Fibroblast of gingiva (primary cell): ENCODE measurements around the gene ELAVL2.

Experiments
- DNase-seq: peaks from one replicate; pipeline ENCODE4 v3.0.0-alpha.2; 2011; ENCODE audit warnings: low read depth

Gene ELAVL2

DNA sequence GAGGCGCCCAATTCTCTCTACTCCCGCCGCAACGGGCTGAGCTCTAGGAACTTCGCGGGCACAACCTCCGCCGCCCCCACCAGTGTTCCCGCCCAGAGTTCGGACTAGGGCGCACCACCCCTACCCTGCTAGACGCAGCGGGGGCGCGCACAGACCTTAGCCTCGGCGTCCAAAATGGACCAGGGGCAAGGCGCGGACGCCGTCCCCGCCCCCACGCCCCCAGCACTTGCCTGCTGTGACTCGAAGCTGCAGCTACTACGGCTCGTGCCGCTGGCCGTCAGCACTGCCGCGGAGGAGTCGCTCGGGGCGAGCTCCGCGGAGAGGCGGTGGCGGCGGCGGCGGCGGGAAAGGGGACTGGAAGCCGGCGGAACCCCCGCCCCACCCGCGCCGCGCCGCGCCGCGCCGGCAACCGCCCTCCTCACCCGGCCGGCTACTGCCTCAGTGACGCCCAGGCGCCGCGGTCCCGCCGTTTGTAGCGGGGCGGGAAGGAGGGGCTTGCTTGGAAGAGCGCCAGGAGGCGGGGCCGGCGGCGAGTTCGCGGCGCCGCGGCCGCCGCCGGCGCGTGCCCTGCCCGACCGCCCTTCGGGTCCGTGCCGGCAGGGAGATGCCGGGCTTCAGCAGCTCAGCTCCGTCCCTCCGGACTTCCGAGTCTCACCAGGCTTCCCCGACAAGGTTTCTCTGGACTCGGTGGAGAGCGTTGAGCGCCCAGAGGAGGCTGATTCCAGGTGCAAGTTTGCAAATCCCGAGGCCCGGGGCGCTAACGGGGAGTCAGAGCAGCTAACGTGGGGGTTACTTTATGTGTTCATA is 4.5 kb downstream of the ELAVL2 start:
- DNase-seq, result no peak

DNA sequence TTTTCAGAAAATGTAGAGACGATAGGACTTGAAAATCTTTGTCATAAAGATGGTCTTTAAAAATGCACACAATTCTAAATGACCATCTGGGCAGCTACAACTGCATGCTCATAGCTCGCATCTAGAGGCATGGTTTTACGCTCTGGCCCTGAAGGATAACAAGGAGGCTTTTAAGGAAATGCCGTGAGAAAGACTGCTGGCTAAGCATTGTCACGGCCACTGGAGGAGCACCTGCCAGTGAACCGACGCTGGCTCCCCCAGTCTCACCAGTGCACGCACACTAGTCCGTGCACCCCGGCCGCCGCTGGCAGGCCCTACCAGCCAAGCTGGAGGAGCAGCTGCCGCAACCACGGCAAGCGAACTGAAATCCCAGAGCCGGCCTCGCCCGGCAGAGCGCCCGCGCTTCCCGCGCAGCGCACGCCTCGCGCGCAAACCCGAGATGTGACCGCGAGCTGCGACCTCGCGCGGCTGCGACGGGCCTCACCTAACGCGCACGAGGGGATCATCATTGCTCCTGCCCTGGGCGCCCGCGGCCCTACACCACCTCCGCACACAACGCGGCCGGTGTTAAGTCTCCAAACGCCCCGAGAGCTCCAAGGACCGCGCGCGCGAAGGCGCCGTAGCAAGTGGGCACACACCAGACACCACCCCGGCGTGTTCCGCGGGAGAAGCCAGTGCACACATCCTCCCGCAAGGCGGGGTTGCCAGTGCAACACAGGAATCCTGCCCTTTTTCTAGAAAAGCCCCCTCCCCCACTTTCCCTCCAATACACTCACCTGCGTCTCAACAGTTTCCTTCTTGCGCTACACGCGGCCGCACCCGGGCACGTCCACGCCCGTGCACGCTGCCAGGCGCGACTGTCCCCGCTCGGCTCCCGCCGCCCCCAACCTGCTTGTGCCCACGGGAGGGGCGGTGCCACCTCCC is 5.3 kb downstream of the ELAVL2 start:
- no peak for DNase-seq

DNA sequence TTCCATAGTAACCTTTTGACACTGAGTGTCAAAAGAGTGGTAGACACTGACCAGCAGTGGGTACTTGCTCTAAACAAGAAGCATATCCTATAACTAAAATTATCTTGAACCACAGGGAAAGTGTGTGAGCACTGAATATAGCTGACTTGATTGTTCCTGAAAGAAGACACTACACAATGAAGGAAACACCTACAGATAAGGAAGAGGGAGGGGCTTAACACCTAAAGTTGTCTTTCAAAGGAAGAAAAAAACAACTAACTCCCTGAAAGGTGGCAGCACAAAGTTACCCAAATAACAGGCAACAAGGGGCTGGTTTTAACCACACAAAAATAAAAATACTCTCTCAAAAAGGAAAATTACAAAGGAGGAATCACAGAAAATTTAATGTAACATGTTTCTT is 6.6 kb downstream of the ELAVL2 start:
- no peak for DNase-seq

DNA sequence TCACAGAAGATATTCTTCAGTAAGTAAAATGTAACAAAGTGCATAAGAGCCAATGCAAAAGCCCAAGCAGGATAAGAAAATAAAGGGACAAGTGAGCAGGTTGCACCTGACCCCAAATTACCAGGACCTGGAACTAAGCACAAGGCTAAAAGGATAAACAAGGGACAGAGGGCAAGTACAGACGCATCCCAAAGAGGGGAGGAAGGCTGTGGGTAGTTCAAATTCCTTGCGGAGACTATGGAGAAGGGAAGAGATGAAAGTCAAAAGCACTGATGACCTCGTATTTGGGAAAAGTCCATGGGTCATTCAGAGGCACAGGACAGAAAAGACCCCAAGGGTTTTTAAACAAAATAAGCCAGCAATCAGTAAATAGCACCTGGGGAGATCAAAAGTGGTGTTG is 11.8 kb downstream of the ELAVL2 start:
- no peak for DNase-seq

- no peak for DNase-seq
These were observed 13.4 kb downstream of the ELAVL2 start for GRCh38 chr9:23812673-23813072.

DNA sequence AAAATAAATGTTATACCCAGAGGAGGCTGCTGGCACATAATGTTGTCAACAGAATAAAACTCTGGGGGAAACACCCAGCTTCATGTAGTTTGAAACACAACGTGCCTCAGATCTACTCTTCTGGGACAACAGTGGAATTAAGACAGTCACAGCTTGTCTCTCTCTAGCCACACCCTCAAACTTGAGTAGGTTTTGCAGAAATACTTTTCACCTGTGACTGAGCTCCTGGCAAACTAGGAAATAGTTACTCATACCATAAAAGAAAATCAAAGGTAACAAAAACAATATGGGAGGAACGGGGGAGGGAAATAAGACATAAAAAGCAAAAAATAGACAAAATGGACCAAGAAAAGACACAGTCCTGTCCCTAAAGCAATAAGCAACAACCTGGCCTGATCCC is 14.4 kb downstream of the ELAVL2 start:
- DNase-seq, result no peak

DNA sequence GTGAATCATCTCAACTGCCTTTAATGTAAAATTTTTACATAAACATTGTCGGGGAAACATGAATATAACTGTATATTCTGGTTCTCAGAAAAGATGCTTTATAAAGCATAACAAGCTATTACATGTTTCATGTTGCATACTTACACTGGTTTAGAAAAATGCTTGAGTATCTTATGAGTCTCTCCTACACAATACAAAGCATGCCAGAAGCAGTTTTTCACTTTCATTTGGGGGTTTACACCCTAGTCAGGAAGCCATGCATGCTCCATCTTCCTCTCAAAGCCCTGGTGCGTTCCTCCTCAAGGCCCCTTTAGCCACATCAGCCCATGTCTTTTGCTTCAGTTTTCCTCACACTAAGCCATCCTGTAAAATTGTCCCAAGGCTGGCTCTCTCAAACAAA is 22.8 kb downstream of the ELAVL2 start:
- no peak for DNase-seq

GRCh38 chr9:23801523-23801922 is 24.5 kb downstream of the ELAVL2 start:
- no peak for DNase-seq

DNA sequence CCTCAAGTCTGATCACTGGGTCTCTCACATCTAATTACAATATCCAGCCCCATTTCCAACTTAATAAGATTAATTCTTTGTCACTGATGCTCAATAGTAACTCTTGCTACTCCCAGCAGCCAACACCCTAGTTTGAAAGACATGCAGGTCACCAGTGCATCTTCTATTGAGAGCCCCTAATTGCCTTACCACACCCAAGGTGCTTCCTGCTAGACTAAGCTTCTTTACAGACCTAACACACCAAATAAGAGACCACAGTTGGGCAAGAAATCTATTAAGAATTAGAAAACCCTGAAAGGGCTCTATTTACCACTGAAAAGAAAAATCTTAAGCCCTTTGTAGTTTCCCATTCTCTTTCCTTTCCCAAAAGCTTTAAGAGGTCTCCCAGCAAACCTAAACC is 26.5 kb downstream of the ELAVL2 start:
- DNase-seq, result no peak

DNA sequence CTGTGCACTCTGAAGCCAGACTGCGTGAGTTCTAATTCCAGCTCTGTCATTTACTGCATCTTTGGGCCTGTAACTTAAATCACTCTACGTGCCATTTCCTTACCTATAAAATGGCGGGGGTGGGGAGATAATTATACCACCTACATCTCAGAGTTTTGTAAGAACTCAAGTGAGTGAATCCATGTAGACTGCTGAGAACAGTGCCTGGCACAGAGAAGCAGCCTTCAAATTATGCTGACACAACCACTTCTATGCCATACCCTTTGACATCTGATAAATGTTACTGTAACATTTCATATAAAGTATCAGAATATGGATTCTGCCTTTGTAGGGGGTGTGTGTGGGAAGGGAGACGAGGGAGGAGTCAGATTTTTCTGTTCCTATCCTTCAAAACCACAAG is 27.7 kb downstream of the ELAVL2 start:
- DNase-seq, result no peak

DNA sequence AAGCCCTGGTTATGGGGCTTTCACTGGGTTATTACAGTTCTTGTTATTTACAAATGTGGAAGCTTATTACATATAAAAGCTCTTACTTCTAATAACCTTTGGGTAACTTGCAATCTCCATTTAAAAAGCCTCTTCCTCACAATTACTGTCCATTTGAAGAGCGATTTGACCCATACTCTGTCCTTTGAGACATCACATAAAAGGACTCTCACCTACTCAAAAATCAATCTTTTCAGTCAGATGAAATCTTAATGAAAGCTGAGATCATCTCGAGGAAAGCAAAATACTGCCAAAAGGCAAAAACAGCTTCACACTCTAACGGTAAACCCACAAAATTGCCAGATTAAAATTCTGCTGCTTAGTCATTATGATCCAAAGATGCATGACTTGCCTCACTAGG is 29.8 kb downstream of the ELAVL2 start:
- no peak for DNase-seq

DNA sequence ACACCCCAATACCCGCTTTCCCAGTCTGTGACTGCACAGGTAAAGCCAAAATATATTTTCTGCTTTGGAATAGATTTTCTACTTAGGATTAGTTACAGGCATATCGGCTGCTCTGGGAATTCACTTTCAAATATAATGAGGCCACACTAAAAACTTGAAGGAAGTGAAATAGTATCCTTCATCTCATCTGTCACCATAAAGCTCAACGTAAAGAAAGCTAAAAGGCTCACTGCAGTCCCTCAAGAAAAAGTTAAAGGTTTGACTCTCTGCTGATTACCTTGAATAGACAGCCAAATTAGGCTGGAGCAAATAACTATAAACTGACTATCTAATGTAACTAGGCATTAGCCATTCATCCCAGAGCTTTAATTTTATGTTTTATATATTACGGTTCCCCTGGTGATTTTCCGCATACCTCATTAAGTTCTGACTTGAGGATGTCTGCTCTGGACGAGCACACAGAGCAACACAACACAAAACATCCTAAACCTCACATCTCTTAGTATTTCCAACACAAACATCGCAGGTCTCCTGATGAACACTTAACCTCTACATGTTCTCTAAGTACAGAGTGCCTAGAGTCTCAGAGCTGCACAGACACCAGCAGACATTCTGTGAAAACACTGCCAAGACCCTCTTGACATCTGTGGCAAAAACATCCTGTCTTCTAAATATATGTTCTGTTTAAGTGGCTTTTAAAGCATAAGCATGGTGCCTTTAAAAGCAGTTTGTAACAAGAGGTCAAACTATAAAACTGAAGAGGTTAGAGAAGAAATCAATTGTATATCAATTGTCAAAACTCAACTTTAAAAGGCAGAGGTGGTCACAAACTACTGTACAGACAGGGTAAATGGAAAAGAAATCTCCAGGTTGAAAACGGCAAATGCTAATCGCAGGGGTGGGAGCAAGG is 35.4 kb downstream of the ELAVL2 start:
- DNase-seq, result no peak

DNA sequence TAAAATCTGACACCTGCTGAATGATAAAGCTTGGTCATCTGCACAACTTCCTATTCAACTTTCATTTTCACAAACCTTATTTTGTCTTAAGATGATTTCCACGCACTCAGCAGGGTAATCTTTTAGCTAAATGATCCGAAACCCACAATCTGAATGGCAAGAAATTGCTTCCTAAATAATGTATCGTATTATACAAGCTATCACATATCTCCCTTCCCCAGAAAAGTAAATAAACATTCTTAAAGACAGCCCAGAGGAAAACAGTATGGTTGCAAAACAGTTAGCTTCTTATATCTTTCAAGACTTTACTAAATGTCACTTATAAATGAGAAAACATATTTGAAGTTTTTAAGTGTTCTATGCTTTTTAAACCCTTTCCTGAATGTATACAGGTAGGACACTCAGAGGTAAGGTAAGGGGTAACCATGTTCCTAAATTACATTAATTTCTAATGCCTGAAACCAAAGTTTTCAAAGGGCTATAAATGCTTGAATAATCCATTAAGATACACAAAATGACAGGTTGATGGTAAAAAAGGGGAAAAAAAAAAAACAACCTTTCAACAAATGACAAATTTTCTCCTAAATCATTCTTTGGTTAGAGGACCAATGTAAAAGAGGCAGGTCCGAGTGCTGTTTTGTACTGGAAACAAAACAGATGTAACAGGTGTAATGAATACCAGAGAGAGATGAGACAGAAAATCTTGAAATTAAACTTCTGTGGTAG is 36.3 kb downstream of the ELAVL2 start:
- DNase-seq, result no peak

DNA sequence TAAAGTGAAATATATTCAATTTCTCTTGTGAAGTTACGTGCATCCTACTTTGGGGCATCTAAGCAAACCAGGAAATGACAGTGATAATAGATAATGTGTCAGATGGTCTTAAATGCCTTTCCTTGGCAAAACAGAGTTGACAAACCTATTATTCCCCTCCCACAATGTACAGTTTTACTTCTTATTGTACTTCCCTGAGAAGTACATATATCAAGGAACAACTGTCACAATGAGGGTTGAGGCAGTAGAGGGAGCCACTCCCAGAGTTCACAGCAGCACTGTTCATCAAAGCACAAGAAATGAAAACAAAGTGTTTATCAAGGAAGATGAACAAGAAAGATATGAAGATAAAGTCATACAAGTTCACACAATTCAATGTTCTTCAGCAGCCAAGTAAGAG is 41.1 kb downstream of the ELAVL2 start:
- no peak for DNase-seq

DNA sequence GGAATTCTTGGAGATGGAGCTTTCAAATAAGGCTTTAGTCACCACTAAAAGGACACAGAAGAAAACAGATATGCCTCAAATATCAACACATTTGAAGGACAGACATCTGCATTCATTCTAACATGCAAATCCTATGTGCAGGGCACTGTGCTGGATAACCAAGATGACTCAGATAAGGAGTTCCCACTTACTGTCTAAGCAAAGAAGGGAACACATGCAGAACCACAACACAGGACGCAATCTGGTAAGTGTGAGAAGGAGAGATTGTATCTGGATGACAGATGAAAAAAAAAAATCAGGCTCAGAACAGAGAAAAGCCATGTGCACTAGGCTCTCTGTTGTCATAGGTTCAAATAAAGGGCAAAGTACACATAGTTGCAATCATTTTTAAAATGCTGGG is 42.5 kb downstream of the ELAVL2 start:
- DNase-seq, result no peak

GRCh38 chr9:23779220-23779619 is 46.8 kb downstream of the ELAVL2 start:
- no peak for DNase-seq

DNA sequence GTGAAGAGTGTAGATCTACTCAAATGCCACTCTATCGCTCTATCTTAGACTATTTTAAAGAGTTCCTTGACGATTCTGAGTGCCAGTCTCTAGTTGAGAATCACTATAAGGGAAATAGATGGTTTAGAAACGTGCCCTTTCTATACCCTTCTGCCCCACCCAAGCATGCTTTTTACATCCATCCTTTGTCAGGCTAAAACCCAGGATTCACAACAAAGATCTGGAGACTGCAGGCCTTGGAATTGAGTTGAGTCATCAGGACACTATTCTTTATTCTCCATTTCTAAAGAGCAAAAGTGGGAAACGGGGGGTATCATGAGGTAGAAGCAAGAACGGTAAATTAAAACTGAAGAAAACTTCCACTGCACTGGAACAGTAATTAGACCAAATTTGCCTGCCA is 48.7 kb downstream of the ELAVL2 start:
- DNase-seq, result no peak

- DNase-seq, result no peak
These were observed 50.5 kb downstream of the ELAVL2 start for GRCh38 chr9:23775549-23775948.

DNA sequence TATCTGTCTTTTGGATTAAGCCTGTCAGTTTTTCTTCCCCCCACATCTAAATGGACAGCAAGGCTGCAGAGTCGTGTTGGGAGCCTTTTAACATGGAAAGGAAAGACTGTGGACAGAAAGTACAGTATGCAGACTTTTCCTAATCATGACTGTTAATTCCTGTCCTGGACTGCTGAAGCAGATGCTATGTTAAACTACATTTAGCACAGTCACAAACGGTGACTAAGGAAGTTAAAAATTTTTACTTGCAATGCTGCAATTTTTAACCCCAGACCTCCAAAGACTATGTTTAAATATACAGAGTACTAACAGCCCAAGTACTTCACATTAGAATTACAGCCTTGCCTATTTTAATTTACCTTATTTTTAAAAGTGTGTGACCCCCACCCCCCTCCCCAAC is 51.8 kb downstream of the ELAVL2 start:
- no peak for DNase-seq

DNA sequence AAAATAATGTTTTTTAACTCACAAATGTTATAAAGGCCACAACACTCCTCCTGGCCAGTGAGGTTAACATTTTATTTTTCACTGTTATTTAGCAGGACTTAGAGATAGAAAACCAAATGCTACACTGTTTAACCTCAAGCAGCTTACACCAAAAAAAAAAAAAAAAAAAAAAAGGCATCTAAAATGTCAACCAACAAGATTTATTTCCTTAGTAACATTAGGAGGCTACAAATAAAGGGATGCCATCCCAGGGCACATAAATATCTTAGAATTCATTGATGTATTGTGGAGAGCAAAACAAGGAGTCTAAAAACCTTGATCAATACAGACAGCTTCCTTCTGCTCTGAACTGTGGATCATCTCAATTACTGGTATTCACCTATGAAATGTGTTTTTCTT is 53.7 kb downstream of the ELAVL2 start:
- no peak for DNase-seq

DNA sequence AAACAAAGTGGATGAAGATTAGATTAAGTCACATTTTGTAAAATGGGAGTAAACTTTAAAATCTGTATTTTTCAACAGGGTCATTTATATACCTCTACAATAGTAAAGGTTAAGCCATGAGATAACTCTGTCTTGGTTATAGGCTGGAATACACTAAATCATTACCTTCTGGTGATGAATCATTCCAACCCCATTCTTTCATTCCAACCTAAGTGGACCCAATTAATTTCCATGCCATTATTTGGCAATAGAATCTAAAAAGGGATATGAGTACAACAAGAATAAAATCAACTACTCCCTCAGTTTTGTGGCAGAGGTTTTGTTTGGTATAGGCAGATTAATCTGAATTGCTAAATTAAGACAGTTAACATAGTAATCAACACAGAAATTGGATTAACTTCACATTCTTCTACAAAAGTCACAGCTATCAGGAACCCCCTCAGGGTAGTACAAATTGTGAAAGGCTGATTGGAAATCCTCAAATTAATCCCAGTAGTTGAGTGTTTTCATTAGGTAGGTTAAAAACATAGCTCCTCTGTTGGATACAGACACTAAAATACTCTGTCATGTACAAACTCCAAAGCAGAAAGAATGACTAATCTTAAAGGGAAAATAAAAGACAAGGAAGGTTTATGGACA is 54.2 kb downstream of the ELAVL2 start:
- no peak for DNase-seq
